ENCODE measurements around the gene NSMF. TPM values are rescaled to one million over a fixed set of nuclear protein-coding genes. Genes with fewer than 3 reads are reported as not detected.

The NSMF gene
- total and polyA plus RNA-seq, 10 of the 15 experiments (the other 5 are each of a cell fraction or from before 2014, with no cell fraction given) = 0.13 to 44.3 (median 13.4) TPM

DNA sequence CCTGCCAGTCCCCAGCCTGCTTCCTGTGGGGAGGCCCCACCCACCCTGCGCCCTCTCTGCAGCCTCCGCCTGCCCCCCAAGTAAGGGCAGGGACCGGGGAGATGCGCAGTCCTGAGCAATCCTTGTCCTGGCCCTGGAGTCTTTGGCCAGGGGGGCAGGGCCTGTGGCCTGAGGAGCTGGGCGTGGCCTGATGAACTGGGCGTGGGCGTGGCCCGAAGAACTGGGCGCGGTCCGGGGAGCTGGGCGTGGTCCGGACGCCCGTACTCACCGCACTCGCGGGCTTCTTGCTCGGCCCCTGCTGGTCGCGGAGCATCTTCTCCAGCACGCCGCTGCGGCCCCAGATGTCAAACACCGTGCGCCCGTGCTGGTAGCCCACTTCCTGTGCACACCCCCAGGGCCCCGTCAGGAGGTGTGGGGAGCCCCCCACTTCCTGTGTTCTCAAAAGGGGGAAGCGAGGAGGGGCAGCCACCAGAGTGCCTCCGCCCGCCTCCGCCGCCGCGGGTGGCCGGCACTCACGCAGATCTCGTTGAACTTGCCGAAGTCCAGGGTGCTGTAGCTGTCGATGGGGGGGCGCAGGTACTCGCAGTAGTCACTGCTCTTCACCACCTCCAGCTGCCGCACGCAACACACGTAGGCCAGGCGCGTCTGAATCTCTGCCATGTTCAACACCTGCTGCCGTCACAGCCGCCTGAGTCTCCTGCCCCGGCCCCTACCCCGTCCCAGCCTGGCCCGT is 2.7 kb upstream of the NSMF start (continued):
- TF ChIP-seq SIX5 (IDR thresholded peaks at IDR 0.05; ENCODE audit: low read depth, low read length, severe bottlenecking) = no peak
- TF ChIP-seq ZBED1 (IDR thresholded peaks at IDR 0.05; ENCODE audit: borderline replicate concordance) = no peak
- no peak for TF ChIP-seq GABPA (IDR thresholded peaks at IDR 0.05; ENCODE audit: low read depth)
- TF ChIP-seq, protein P1, sequence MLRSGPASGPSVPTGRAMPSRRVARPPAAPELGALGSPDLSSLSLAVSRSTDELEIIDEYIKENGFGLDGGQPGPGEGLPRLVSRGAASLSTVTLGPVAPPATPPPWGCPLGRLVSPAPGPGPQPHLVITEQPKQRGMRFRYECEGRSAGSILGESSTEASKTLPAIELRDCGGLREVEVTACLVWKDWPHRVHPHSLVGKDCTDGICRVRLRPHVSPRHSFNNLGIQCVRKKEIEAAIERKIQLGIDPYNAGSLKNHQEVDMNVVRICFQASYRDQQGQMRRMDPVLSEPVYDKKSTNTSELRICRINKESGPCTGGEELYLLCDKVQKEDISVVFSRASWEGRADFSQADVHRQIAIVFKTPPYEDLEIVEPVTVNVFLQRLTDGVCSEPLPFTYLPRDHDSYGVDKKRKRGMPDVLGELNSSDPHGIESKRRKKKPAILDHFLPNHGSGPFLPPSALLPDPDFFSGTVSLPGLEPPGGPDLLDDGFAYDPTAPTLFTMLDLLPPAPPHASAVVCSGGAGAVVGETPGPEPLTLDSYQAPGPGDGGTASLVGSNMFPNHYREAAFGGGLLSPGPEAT (IDR thresholded peaks at IDR 0.05; ENCODE audit: low read depth) = no peak
- TF ChIP-seq MTA3 (IDR thresholded peaks at IDR 0.05; ENCODE audit: borderline replicate concordance, low read length) = no peak
- no peak for TF ChIP-seq PML (IDR thresholded peaks at IDR 0.05; ENCODE audit: low read length)
- TF ChIP-seq, protein P2, sequence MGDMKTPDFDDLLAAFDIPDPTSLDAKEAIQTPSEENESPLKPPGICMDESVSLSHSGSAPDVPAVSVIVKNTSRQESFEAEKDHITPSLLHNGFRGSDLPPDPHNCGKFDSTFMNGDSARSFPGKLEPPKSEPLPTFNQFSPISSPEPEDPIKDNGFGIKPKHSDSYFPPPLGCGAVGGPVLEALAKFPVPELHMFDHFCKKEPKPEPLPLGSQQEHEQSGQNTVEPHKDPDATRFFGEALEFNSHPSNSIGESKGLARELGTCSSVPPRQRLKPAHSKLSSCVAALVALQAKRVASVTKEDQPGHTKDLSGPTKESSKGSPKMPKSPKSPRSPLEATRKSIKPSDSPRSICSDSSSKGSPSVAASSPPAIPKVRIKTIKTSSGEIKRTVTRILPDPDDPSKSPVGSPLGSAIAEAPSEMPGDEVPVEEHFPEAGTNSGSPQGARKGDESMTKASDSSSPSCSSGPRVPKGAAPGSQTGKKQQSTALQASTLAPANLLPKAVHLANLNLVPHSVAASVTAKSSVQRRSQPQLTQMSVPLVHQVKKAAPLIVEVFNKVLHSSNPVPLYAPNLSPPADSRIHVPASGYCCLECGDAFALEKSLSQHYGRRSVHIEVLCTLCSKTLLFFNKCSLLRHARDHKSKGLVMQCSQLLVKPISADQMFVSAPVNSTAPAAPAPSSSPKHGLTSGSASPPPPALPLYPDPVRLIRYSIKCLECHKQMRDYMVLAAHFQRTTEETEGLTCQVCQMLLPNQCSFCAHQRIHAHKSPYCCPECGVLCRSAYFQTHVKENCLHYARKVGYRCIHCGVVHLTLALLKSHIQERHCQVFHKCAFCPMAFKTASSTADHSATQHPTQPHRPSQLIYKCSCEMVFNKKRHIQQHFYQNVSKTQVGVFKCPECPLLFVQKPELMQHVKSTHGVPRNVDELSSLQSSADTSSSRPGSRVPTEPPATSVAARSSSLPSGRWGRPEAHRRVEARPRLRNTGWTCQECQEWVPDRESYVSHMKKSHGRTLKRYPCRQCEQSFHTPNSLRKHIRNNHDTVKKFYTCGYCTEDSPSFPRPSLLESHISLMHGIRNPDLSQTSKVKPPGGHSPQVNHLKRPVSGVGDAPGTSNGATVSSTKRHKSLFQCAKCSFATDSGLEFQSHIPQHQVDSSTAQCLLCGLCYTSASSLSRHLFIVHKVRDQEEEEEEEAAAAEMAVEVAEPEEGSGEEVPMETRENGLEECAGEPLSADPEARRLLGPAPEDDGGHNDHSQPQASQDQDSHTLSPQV (IDR thresholded peaks at IDR 0.05) = no peak
- 0 out of 2 replicates have a peak, but pooled peaks have one; percentile 21 for TF ChIP-seq MTA2 (IDR thresholded peaks at IDR 0.05; ENCODE audit: low read depth)
- no peak for TF ChIP-seq HDGF (IDR thresholded peaks at IDR 0.05)
- TF ChIP-seq STAT3 (IDR thresholded peaks at IDR 0.05; ENCODE audit: low read depth, low read length) = no peak
- no peak for TF ChIP-seq ZNF207 (IDR thresholded peaks at IDR 0.05; ENCODE audit: borderline replicate concordance)
- TF ChIP-seq CHD2 (IDR thresholded peaks at IDR 0.05; ENCODE audit: borderline replicate concordance, low read depth, low read length) = peak; percentile 53; the same call in 1 of the 2 replicates
- no peak for TF ChIP-seq TAF1 (IDR thresholded peaks at IDR 0.05; ENCODE audit: borderline replicate concordance, low read depth, low read length)
- TF ChIP-seq, protein P3, sequence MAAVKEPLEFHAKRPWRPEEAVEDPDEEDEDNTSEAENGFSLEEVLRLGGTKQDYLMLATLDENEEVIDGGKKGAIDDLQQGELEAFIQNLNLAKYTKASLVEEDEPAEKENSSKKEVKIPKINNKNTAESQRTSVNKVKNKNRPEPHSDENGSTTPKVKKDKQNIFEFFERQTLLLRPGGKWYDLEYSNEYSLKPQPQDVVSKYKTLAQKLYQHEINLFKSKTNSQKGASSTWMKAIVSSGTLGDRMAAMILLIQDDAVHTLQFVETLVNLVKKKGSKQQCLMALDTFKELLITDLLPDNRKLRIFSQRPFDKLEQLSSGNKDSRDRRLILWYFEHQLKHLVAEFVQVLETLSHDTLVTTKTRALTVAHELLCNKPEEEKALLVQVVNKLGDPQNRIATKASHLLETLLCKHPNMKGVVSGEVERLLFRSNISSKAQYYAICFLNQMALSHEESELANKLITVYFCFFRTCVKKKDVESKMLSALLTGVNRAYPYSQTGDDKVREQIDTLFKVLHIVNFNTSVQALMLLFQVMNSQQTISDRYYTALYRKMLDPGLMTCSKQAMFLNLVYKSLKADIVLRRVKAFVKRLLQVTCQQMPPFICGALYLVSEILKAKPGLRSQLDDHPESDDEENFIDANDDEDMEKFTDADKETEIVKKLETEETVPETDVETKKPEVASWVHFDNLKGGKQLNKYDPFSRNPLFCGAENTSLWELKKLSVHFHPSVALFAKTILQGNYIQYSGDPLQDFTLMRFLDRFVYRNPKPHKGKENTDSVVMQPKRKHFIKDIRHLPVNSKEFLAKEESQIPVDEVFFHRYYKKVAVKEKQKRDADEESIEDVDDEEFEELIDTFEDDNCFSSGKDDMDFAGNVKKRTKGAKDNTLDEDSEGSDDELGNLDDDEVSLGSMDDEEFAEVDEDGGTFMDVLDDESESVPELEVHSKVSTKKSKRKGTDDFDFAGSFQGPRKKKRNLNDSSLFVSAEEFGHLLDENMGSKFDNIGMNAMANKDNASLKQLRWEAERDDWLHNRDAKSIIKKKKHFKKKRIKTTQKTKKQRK (IDR thresholded peaks at IDR 0.05; ENCODE audit: low read depth, low read length) = no peak
- no peak for TF ChIP-seq WRNIP1 (IDR thresholded peaks at IDR 0.05; ENCODE audit: borderline replicate concordance, low read depth, low read length)
- no peak for TF ChIP-seq TARDBP (IDR thresholded peaks at IDR 0.05; ENCODE audit: borderline replicate concordance)
- TF ChIP-seq CBX5 (IDR thresholded peaks at IDR 0.05; ENCODE audit: low read depth) = no peak; the same call in 1 of the 2 replicates
- TF ChIP-seq, protein P4, sequence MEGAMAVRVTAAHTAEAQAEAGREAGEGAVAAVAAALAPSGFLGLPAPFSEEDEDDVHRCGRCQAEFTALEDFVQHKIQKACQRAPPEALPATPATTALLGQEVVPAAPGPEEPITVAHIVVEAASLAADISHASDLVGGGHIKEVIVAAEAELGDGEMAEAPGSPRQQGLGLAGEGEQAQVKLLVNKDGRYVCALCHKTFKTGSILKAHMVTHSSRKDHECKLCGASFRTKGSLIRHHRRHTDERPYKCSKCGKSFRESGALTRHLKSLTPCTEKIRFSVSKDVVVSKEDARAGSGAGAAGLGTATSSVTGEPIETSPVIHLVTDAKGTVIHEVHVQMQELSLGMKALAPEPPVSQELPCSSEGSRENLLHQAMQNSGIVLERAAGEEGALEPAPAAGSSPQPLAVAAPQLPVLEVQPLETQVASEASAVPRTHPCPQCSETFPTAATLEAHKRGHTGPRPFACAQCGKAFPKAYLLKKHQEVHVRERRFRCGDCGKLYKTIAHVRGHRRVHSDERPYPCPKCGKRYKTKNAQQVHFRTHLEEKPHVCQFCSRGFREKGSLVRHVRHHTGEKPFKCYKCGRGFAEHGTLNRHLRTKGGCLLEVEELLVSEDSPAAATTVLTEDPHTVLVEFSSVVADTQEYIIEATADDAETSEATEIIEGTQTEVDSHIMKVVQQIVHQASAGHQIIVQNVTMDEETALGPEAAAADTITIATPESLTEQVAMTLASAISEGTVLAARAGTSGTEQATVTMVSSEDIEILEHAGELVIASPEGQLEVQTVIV (IDR thresholded peaks at IDR 0.05; ENCODE audit: borderline replicate concordance, partially characterized antibody) = no peak
- peak; percentile 67 for TF ChIP-seq SP1 (IDR thresholded peaks at IDR 0.05; ENCODE audit: low read depth, low read length)
